Gastroesophageal sphincter (tissue), 4 donors: ENCODE results near the gene ANKRD33. TPM values are rescaled to one million over a fixed set of nuclear protein-coding genes. Genes with fewer than 3 reads are reported as not detected.

Source experiments
- ATAC-seq: fragments of 150-250 bp; one replicate; pipeline ENCODE4 v1.9.1; 2016; ENCODE audit warnings: mild to moderate bottlenecking, moderate library complexity
- H3K27ac ChIP-seq, 4 donors: fragments of 200-600 bp; sonication (generic) in 3 of 4; 1 replicate in 3 of 4; 2 replicates in 1 of 4; pipeline ENCODE4 v1.5.1; 2016 to 2019
- H3K27me3 ChIP-seq: fragments of 200-600 bp; sonication (generic); one replicate; pipeline ENCODE4 v1.5.1; 2019
- H3K36me3 ChIP-seq, 2 donors: fragments of 200-600 bp; sonication (generic); one replicate each; pipeline ENCODE4 v1.5.1; 2019; ENCODE audit warnings: control low read depth in 1 of 2
- H3K4me1 ChIP-seq, 3 donors: fragments of 200-600 bp; sonication (generic); 1 replicate in 2 of 3; 2 replicates in 1 of 3; pipeline ENCODE4 v1.5.1; 2016 to 2019; ENCODE audit warnings: control low read depth in 2 of 3
- H3K4me3 ChIP-seq, 2 donors: fragments of 200-600 bp; sonication (generic); one replicate each; pipeline ENCODE4 v1.5.1; 2019; ENCODE audit warnings: mild to moderate bottlenecking in 1 of 2, moderate library complexity in 1 of 2
- H3K9me3 ChIP-seq, 3 donors: fragments of 200-600 bp; sonication (generic); one replicate each; pipeline ENCODE4 v1.5.1; 2017 to 2019; ENCODE audit warnings: control low read depth in 2 of 3
- EP300 ChIP-seq: sonication (generic); formaldehyde crosslinking; IDR thresholded peaks from one replicate; pipeline ENCODE4 v1.6.1; 2017; ENCODE audit warnings: antibody characterized with exemption, mild to moderate bottlenecking
- POLR2A ChIP-seq, 2 donors: fragments of 450-650 bp; IDR thresholded peaks; one replicate each; pipeline ENCODE4 v1.6.1; 2017; ENCODE audit warnings: antibody characterized with exemption in 2 of 2, mild to moderate bottlenecking in 2 of 2, moderate library complexity in 1 of 2
- POLR2AphosphoS5 ChIP-seq: sonication (generic); formaldehyde crosslinking; IDR thresholded peaks from one replicate; pipeline ENCODE4 v1.6.1; 2017; ENCODE audit warnings: antibody characterized with exemption
- WGBS, 2 donors: methylation state at CpG; one replicate each; pipeline ENCODE4 v1.1.5; 2018; ENCODE audit warnings: low coverage in 1 of 2; 5-methylcytosine and 5-hydroxymethylcytosine counted together
- total RNA-seq, 4 donors: library from RNA; depleted of rRNA; stranded (reverse); fragments of >200 nt; gene quantifications; one replicate each; pipeline ENCODE4 v1.1.0, GENCODE V29; 2016
- TF ChIP-seq, protein P1 (sequence below), 4 experiments: fragments of 200-600 bp in 2 of 4; fragments of 450-650 bp in 2 of 4; sonication (generic) in 1 of 4; IDR thresholded peaks; one replicate each; pipeline ENCODE4 v1.5.1; 2017 to 2019; ENCODE audit warnings: antibody characterized with exemption in 4 of 4, mild to moderate bottlenecking in 2 of 4, moderate library complexity in 2 of 4

Gene ANKRD33
- total RNA-seq, 4 donors from 2014 or later = not detected

DNA sequence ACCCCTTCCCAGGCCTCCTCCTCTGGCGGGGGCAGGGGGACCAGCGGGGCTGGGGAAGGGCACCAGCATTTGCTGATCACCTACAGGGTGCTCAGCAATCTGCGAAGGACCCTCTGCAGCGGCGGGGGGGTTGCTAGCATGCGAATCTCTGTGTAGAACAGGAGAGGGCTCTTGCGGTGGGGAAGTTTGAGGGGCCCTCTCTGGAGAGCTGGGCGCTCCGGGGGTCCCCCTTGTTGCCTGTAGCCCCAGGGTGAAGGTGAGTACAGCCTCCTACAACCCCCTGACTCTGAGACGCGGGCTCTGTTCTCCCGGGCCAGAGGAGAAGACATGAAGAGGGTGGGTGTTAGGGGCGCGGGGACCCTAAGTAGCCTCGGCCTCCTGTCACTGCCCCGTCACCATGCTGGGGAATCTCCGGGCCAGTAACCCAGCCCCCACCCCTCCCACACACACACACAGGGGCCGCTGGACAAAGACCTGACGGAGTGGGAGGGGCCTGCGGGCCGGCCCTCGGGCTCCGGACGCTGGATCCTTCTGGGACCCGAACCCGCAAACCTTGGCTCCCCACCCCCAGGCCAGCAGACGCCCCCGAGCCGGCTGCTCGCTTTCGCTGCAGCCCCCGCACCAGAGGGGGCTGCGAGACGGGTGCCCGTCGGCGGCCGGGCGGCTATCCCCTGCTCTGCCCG lies 40.1 kb upstream of the ANKRD33 start:
- peaks cover 0 to 55% (median 16%) of the 10 kb centered on the region in 3 donors for H3K4me1 ChIP-seq
- WGBS, 2 donors = no CpG with 5 or more reads among the region's 40 CpGs
- no peaks in the 10 kb centered on the region for H3K36me3 ChIP-seq
- peak overlapping the region; percentile 34 to 57 for H3K4me3 ChIP-seq
- ATAC-seq = peak; percentile 15
- H3K27ac ChIP-seq = peak overlapping the region in 3 of 4 donors; percentile 51 to 78 (median 75)
- peaks cover 69% of the 10 kb centered on the region for H3K27me3 ChIP-seq
- TF ChIP-seq POLR2A (IDR thresholded peaks at IDR 0.05) (no peak), POLR2AphosphoS5 (no peak), EP300 (no peak)
- TF ChIP-seq, protein P1, sequence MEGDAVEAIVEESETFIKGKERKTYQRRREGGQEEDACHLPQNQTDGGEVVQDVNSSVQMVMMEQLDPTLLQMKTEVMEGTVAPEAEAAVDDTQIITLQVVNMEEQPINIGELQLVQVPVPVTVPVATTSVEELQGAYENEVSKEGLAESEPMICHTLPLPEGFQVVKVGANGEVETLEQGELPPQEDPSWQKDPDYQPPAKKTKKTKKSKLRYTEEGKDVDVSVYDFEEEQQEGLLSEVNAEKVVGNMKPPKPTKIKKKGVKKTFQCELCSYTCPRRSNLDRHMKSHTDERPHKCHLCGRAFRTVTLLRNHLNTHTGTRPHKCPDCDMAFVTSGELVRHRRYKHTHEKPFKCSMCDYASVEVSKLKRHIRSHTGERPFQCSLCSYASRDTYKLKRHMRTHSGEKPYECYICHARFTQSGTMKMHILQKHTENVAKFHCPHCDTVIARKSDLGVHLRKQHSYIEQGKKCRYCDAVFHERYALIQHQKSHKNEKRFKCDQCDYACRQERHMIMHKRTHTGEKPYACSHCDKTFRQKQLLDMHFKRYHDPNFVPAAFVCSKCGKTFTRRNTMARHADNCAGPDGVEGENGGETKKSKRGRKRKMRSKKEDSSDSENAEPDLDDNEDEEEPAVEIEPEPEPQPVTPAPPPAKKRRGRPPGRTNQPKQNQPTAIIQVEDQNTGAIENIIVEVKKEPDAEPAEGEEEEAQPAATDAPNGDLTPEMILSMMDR (IDR thresholded peaks at IDR 0.05) = no peak
- no peaks in the 10 kb centered on the region for H3K9me3 ChIP-seq

DNA sequence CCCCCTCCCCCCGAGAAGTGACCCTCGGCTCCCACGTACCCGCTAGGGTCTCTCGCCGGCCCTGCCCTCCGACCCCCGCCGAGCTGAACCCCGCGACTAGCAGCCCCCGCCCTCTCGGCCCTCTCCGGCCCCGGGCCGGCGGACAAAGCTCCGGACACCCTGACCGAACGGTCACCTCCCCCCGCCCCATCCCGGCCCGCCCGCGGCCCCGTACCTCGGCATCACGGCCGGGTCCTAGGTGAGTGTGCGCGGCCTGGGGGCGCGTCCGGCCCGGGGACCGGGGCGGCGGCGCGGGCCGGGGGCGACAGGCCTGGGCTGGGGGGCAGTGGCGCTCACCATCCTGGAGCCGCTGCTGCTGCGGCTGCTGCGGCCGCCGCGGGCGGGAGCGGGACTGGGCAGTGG lies 39.6 kb upstream of the ANKRD33 start, which contains the start of gene FIGNL2:
Gene FIGNL2 (minus strand): TSS at position 393 of the 402 bp plus-strand sequence. CDS start 26,305 bp downstream, outside the sequence.
- H3K27ac ChIP-seq = peak within 1 kb of the TSS in 3 of 4 donors; percentile 51 to 78 (median 75)
- peaks cover 0 to 55% (median 16%) of the 10 kb centered on the region in 3 donors for H3K4me1 ChIP-seq
- TF ChIP-seq EP300 (no peak), POLR2A (IDR thresholded peaks at IDR 0.05) (no peak)
- TF ChIP-seq, protein P1 (IDR thresholded peaks at IDR 0.05) = no peak
- ATAC-seq = no peak
- no CpG with 5 or more reads among the region's 51 CpGs for WGBS, 2 donors
- H3K9me3 ChIP-seq = no peaks in the 10 kb centered on the region
- peak within 1 kb of the TSS; percentile 34 to 57 for H3K4me3 ChIP-seq
- H3K27me3 ChIP-seq = peaks cover 69% of the 10 kb centered on the region
- no peaks in the 10 kb centered on the region for H3K36me3 ChIP-seq

DNA sequence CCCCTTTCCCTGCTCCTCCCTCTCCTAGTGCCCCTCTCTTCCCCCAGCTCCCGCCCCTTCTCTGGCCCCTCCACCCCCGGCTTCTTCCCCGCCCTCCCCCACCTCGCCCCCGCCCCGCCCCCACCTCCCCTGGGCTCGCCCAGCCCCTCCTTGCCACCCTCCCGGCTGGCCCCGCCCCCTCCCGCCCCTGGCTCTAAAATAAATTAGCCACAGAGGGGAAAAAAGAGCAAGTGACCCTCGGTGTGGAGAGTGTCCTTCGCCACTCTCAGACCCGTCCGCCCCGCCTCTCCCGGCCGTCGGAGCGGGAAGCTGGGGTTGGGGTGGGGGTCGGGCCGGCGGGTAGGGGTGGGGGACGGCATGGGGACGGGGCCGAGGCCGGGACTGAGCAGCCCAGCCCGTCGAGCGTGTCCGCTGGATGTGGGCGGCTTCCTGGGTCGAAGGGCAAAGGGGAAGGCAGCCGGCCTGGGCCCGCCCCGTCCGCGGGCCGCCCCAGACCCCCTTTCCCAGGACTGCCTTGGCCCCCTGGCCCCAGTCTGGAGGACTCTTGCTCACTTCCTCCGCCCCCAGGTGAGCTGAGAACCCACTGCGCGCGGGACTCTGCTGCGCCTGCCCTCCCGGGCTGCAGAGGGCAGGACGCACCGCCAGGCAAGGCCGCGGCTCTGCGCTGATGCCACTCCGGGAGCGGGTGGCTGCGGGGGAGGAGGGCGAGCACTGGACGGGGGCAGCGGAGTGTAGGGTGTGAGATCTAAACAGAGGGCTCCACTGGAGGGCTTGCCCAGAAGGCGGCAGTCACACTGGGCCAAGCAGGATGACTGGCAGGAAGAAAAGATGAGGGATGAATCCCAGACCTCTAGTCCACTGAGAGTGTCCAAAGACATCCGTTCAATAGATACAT lies 38.8 kb upstream of the ANKRD33 start:
- TF ChIP-seq POLR2AphosphoS5 (no peak), EP300 (no peak), POLR2A (IDR thresholded peaks at IDR 0.05) (no peak)
- TF ChIP-seq, protein P1 (IDR thresholded peaks at IDR 0.05) = no peak
- H3K4me3 ChIP-seq = peak overlapping the region; percentile 34 to 57
- peaks cover 0 to 55% (median 16%) of the 10 kb centered on the region in 3 donors for H3K4me1 ChIP-seq
- peak; percentile 32 for ATAC-seq
- no peaks in the 10 kb centered on the region for H3K9me3 ChIP-seq
- no CpG with 5 or more reads among the region's 57 CpGs for WGBS, 2 donors
- peaks cover 61% of the 10 kb centered on the region for H3K27me3 ChIP-seq
- H3K36me3 ChIP-seq = no peaks in the 10 kb centered on the region
- peak overlapping the region in 3 of 4 donors; percentile 51 to 78 (median 75) for H3K27ac ChIP-seq

DNA sequence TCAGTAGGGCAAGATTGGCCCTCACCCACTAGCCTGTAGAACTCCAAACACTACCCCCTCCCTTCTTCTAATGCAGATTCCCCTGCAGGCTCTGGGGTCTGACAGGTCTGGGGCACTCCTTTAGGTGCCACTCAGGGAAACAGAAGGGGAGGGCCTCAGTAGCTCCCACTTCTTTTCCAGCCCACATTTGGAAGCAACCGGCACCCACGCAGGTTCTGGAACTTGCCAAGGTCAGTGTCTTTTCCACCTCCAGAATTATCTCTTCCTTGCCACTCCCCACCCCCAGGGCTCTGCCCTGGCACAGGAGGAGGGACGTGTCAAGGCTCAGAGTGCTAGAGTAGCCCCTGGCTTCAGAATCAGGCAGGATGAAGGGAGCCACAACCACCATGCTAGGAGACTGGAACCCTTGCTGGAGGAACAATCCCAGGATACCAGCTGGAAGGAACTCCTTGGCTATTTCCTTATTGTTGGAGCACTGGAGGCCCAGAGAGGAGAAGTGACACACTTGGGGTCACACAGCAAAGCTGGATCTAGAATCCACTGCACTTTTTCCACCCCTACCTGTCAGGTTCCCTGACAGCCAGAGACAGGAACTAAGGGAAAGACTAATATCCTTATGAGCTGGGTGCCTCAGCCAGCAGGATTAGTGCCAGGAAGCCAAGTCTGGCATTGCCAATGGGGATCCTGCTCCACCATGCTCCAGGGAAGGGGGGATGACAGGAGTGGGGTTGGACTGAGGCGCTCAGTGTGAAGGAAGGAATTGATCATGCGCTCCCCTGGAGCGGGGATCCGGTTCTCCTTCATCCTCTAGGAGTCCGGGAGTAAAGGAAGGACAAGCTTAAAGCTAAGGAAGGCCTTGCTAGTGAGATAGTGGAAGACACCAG lies 37.6 kb upstream of the ANKRD33 start:
- no peak for TF ChIP-seq EP300
- TF ChIP-seq POLR2A (IDR thresholded peaks at IDR 0.05) = no peak
- no peak for TF ChIP-seq POLR2AphosphoS5
- TF ChIP-seq, protein P1 (IDR thresholded peaks at IDR 0.05) = no peak
- peaks cover 0 to 57% (median 16%) of the 10 kb centered on the region in 3 donors for H3K4me1 ChIP-seq

More for the DNA sequence above, 37.6 kb upstream of the ANKRD33 start:
- WGBS, 2 donors = 93% methylated on average over 5 of the region's 8 CpGs; no CpG with 5 or more reads in 1 of the 2 donors
- no peak for ATAC-seq
- H3K4me3 ChIP-seq = no peak overlapping the region
- H3K36me3 ChIP-seq = no peaks in the 10 kb centered on the region
- H3K27me3 ChIP-seq = peaks cover 54% of the 10 kb centered on the region
- no peaks in the 10 kb centered on the region for H3K9me3 ChIP-seq
- H3K27ac ChIP-seq = peak overlapping the region in 2 of 4 donors; percentile 26 to 78
